ENCODE results near the gene SUSD2.
"Not testable (repeated sequence)": the region's sequence is repeated elsewhere in the genome, so short reads cannot be mapped to it uniquely, and the experiment has no call there.

The SUSD2 gene

DNA sequence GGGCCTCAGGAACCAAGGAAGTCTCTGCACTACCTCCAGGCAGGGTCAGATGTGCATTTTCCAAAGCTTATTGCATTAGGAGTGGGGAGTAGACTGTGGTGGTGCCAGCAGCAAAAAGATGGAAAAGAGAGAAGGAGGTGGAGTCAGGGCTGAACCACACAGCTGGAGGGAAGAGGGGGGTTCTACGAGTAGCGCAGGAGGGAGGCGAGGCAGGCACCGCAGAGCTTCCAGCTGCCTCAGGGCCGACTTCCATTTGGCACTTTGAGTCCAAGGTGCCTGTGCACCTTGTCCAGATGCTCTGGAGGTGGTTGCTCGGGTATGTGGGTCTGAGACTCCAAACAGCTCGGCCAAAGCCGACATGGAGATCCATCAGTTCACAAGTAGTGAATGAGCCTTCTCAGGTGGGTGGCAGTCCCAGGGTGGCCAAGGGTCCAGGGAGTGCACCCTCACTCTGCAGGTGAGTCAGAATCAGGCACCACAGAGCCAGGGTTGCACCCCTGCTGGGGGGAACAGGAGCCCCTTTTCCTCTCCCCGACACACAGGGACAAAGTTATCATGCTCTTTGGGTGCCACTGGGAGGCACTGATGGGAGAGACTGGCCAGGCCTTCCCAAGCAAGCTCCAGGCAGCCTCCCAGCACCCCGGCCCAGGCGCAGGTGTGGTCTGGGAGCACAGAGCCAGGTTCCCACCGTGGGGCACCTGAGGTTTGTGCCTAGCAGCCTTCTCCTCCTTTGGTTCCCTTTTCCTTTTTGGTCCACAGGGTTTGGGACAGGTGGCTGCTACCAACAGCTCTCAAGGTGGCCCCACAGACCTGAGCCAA lies 33.4 kb downstream of the SUSD2 start:
- DNase-seq (ENCODE audit: low read depth, low spot score): no peak

DNA sequence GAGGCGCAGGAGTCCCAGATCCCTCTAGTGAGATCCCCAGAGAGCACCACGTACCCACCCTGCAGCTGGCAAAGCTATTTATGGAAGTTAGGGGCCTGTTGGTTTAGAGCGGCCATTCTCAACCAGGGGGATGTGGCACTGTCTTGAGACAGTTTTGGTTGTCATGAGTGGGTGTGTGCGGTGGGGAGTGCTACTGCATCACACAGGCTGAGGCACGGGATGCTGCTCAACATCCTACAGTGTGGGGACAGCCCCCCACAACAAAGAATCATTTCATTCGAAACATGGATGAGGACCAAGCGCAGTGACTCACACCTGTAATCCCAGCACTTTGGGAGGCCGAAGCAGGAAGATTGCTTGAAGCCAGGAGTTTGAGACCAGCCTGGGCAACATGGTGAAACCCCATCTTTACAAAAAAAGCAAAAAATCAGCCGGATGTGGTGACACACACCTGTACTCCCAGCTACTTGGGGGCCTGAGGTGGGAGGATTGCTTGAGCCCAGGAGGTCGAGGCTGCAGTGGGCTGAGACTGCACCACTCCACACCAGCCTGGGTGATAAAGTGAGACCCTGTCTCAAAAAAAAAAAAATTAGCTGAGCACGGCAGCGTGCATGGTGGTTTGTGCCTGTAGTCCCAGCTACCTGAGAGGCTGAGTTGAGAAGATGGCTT lies 35.4 kb downstream of the SUSD2 start:
- DNase-seq (ENCODE audit: low read depth, low spot score): no peak

DNA sequence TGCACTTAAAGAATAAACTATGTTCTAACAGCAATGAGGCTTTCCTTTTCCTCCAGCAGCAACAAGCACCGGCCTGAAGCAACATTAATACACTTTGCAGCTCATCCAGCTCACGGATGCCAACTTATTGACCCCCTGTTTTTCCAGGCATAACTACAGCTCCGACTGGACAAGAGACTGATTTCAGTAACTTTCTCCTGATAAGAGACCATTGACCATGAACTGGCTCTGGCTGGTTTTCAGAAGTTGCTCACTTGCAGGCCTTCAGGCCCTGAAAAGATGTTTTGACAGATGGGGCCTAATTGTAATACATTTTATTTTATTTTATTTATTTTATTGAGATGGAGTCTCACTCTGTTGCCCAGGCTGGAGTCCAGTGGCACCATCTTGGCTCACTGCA lies 36.1 kb downstream of the SUSD2 start:
- DNase-seq (ENCODE audit: low read depth, low spot score): no peak

DNA sequence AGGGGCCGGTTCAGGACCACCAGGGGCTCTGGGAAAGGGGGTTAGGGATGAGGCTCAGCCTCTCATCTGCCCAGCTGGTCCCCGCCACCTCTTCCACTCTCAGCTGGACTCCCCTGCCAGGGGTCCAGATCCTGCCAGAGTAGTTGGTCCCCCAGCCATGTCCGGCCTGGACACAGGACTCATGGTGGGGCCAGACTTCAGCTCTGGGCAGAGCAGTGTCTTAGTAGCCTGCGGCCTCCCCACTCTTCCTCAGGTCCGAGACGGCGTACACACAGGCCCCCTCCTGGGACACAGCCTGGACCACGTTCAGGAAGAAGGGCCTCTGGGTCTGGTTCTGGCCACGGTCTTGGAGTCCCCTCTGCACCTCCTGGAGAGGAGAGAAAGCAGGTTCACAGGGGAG lies 38.5 kb downstream of the SUSD2 start:
- no peak for DNase-seq (ENCODE audit: low read depth, low spot score)

DNA sequence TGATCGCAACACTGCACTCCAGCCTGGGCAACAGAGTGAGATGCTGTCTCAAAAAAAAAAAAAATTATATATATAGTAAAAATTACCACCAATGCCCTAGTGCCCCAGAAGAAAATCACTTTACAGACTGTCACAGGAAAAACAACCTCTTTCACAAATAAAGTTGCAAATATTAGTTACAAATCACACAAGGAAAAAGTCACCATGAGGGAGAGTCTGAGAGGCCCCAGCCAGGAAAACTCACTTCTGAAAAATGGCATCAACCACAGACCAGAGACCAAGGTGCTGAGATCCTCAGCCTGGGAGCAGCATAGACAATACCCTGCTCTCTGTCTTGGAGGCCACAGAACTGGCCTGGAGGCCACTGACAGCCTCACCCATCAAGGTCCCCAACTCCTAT lies 43.2 kb downstream of the SUSD2 start:
- DNase-seq (ENCODE audit: low read depth, low spot score): no peak

DNA sequence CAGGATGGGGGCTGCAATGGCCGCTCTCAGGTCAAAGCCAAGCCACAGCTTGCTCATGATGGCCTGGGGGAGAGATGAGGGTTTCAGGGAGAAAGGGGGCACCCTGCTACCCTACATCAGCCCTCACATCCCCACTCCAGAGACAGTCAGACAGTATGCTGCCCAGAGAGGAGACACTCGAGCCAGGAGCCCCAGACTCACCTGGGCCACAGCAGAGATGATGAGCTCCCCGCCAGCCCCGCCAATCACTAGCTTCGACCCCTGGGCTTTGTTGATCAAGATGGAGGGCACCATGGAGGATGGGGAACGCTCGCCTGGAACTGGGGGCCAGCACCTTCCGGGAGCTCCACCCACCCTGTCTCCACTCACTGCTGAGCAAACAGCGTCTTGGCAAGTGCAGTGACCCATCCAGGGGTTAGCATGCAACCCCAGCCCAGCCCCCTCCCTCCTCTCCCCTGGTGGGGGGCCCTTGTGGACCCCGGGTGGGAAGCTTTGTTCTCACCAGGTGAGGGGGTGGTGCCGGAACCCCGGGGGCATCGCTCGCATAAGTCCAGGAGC lies 43.8 kb downstream of the SUSD2 start:
- no peak for DNase-seq (ENCODE audit: low read depth, low spot score)

DNA sequence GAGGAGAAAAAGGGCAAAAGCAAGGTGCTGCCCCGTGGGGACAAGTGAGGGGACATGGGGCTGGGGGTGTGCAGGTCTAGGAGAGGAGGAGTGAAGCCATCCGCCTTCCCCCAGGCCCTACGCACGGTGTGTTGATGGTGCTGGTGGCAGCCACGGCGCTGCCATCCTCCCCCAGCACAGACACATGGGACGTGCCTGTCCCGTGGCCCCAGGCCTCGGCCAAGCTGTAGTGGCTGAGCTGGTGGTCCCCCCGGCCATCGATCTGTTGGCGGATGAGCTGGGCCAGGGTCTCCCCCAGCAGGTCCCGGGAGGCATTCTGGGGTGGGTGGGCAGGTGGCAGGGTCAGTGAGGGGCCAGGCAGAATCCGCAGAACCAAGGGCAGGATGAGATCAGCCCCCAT lies 44.7 kb downstream of the SUSD2 start:
- DNase-seq (ENCODE audit: low read depth, low spot score): no peak

DNA sequence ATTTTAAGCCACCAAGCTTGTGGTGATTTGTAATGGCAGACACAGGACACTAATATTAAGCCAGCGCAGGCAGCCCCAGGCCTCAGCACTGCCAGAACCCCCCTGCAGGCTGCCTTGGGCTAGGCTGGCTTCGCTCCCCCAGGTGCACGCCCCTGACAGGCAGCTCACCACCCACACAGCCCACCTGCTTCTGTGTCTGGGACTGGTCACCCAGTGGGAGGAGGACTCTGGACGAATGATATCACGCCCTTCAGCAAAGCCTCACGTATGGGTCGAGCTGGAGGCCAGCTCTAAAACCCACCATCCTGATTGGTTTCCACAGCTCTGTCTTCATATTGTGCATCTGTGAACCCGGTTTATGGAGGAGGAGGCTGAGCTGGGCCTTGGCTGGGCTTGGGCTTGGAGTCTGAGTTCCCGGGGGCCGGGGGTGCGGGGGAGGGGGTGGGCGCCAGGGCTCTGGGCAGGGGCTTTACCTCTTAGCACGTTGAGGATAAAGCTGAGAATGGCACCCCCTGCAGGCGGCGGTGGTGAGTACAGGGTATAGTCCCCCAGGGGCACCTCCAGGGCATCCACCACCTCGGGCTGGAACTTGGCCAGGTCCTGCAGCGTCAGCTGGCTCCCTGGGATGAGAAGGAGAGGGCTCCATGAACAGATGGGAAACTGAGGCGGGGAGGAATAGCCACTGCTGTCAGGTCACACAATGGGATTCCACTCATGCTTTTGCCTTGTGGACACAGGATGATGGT lies 49.8 kb downstream of the SUSD2 start:
- no peak for DNase-seq (ENCODE audit: low read depth, low spot score)

DNA sequence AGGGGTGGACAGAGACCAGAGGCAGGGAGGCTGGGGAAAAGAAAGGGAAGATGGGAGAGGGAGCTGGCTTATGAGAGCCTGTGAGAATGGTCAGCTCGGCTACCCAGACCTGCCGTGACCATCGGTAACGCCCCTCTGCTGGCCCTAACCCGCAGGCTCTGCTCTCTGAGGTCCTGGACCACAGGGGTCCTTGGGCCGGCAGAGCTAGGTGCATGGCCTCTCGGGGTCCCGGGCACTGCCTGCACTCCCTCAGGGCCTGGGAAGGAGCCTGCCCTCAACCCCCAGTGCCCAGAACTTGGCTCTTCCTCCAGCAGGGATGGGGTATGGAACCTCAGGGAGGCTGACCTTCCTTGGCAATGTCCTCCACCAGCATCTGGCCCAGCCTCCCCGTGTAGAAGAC lies 50.4 kb downstream of the SUSD2 start:
- DNase-seq (ENCODE audit: low read depth, low spot score): no peak

DNA sequence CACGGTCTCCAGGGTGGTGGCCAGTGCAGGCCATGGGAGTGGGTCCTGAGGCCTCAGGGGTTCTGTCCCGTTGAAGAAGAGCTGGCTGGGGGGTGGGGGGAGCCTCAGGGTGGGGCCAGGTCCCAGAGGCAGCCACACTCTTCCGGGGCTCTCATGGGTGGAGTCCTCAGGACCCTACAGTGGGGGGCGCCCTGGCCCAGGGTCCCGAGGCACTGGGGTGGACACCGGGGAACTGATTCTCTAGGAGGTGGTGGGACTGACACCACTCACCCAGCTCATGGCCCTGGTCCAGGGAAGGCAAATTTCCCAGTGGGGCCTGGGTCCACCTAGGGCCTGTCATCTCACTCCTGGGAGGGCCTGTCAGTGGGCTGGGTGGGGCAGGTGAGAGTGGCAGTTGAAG lies 50.8 kb downstream of the SUSD2 start:
- DNase-seq (ENCODE audit: low read depth, low spot score): no peak

DNA sequence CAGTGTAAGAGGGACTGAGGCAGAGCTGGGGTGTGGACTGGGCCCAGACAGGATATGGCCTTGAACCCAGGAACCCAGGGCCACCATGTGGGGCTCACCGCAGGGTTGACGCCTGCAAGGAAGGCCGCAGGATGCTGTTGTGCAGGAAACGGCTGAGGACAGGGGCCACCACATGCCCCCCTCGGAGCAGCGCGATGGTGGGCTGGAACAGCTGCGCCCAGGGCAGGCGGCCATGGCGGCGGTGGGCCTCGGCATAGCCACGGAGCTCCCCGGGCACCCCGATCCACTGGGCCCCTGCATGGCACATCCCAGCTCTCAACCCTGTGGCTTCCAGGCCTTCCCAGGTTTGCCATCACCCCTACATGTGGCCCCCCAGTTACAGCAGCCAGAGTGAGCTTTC lies 51.4 kb downstream of the SUSD2 start:
- no peak for DNase-seq (ENCODE audit: low read depth, low spot score)

DNA sequence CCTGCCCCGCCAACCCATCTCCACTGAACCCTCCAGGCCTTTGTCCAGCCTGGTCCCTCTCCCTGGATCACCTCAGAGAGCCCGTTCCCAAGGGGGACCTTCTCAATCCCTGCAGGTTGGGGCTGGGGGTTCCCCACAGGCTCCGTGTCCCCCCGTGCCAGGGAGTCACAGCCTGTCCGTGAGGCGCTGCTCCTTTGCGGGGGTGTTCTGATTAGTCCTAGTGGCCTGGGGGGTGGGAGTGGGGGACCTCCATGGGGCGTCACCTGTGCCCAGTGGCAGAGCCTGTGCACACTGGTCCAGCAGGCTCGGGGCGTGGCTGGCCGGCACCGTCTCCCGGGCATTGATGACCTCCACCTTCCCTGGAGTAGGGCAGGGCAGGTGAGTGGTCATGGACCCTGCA lies 51.9 kb downstream of the SUSD2 start:
- no peak for DNase-seq (ENCODE audit: low read depth, low spot score)

DNA sequence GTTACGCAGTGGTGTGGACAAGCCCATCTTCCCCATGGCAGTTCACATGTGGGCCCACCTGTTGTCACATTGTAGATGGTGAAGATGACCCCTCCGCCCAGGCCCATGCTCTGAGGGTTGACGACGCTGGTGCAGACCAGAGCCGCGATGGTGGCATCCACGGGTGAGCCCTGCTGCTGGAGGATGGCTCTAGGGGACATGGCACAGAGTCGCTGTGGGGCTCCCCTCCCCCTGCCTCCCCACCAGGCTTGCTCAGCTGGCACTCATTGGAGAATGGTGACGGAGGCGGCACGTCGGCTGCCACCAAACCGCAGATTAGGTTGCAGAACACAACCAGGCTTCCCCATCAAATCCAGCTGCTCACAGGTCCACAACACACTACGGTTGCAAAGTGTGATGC lies 52.5 kb downstream of the SUSD2 start:
- no peak for DNase-seq (ENCODE audit: low read depth, low spot score)

DNA sequence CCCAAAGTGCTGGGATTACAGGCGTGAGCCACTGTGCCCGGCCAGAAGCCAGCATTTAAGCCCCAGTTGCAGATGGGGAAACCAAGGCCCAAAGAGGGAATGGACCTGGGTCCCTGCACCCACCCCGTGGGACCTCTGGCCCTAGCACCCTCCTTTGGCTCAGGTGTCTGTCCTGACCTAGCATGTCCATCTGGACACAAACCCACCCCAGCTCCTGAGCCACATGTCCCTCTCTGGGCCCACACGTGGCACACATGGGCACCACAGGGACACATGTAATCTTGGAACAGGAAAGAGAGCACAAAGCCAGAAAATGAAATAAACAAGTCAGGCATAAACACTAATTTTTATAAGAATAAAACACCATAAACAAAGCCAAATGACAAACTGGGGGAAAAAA lies 54.0 kb downstream of the SUSD2 start:
- no peak for DNase-seq (ENCODE audit: low read depth, low spot score)

DNA sequence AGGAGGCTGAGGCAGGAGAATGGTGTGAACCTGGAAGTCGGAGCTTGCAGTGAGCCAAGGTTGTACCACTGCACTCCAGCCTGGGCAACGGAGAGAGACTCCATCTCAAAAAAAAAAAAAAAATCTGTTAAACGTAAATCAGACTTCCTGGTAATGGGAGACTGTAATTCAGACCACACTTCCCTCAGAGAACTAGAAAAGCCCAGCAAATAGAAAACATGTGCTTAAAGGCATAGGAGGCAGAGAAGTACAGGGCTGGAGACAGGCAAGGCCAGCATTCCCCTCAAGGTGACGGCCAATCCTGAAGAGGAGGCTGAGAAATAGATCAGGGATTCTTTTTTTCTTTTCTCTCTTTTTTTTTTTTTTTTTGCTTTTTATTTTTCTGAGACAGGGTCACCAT lies 55.4 kb downstream of the SUSD2 start:
- DNase-seq (ENCODE audit: low read depth, low spot score): no peak

DNA sequence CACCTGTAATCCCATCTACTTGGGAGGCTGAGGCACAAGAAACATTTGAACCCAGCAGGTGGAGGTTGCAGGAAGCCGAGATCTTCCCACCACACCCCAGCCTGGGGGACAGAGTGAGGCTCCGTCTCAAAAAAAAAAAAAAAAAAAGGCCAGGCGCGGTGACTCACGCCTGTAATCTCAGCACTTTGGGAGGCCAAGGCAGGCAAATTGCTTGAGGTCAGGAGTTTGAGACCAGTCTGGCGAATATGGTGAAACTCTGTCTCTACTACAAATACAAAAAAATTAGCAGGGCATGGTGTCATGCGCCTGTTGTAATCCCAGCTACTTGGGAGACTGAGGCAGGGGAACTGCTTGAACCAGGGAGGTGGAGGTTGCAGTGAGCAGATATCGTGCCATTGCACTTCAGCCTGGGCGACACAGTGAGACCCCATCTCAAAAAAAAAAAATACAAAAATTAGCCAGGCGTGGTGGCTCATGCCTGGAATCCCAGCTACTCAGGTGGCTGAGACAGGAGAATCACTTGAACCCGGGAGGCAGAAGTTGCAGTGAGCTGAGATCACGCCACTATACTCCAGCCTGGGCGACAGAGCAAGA lies 56.9 kb downstream of the SUSD2 start:
- DNase-seq (ENCODE audit: low read depth, low spot score): not testable (repeated sequence)

All from astrocyte of the hippocampus (primary cell).